T-helper 2 cell treated with Interferon-gamma antibody and Interleukin-4, amounts not matched to agents 5 μg/mL and 100 μg/mL, for 36 hours (primary cell): ENCODE data around the gene RFT1.

ENCODE experiments used
- DNase-seq: peaks from one replicate; pipeline ENCODE4 v3.0.0; 2021; ENCODE audit warnings: low spot score
- H3K27ac Mint-ChIP-seq: one replicate; pipeline ENCODE4 v1.8.0; 2021; ENCODE audit warnings: mild to moderate bottlenecking, mixed read lengths
- H3K27me3 Mint-ChIP-seq: one replicate; pipeline ENCODE4 v1.8.0; 2021; ENCODE audit warnings: low read depth, mixed read lengths
- H3K36me3 Mint-ChIP-seq: one replicate; pipeline ENCODE4 v1.8.0; 2021; ENCODE audit warnings: low read depth, mixed read lengths
- H3K4me1 Mint-ChIP-seq: one replicate; pipeline ENCODE4 v1.8.0; 2021; ENCODE audit warnings: low read depth, mixed read lengths
- H3K4me3 Mint-ChIP-seq: one replicate; pipeline ENCODE4 v1.8.0; 2022; ENCODE audit warnings: mild to moderate bottlenecking, moderate library complexity, mixed read lengths
- H3K9me3 Mint-ChIP-seq: one replicate; pipeline ENCODE4 v1.8.0; 2021; ENCODE audit warnings: mixed read lengths

RFT1 gene

DNA sequence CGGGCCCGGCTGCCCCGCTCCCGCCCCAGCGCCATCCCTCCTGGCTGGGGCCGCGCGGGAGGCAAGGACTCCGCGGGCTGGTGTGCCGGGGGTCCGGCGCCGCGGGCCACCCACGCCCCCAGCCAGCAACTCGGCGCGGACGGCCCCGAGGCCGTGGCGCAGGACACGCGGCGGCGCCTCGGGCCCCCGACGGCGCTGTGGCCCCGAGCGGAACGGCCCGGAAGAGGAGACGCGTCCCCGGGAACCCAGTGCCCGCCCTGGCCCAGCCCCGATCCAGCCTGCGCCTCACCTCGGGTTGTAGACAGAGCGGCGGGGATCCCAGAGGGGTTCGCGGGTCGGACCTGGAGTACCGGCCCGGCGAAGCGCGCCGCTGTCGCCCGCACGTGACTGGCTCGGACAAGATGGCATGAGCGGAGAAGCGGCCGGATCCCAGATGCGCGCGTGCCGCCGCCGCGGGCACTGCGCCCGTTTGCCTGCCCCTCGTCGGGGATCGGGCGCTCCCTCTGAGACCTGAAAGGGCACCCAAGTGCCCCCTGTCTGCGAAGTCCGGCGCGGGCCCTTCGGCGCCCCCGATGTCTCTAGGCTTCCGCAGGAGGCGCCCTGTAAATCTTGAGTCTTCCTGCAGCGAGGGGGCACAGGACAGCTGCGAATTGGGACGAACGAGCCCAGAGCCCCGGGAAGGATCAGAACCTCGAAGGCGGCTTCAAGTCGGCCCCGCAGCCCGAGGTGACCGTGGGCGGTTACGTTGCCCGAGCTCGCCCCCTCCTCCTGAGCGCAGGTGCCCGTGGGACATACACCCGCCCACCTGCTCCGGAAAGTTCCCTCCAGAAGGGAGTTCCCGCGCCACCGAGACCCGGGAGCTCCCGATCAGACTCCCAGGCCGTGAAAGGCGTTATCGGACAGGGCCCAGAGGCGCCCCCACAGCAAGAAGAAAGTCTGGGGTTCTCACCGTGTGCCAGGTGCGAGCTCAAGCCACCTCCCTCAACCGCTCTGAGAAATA is 83.8 kb downstream of the RFT1 start:
- Mint-ChIP-seq H3K27me3 (peaks cover 18% of the 10 kb centered on the region), H3K27ac (peak overlapping the region; percentile 92), H3K36me3 (peaks cover 8% of the 10 kb centered on the region), H3K9me3 (no peaks in the 10 kb centered on the region), H3K4me3 (peak overlapping the region; percentile 83), H3K4me1 (peaks cover 36% of the 10 kb centered on the region)
- peak; percentile 58 for DNase-seq

DNA sequence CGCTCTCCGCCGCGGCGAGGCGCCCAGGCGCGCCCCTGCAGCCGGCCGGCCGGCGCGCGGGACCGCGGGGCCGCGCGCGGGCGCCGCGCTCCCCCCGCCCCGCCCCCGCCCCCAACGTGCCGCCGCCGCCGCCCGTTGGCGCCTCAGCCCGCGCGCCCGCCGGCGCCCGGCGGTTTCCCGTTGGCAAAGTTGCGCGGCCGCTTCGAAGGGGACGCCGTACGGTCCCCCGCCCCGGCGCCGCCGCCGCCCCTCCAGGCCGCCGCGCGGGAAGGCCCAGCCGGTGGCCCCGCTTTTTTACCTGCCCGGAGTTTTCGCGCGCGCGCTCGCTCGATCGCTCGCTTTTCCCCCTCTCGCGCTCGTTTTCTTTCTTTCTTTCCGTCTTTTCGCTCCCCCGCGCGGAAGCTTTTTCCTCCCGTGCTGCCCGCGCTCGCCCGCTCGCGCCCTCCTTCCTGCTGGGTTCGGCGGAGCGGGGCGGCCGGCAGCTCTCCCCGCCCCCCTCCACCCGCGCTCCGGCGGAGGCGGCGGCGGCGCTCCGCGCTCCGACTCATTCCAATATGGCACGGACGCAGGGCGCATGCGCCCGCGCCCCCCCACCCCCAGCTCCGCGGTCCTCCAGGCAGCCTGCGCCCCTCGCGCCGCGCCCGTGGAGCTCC is 84.6 kb downstream of the RFT1 start, which contains the start of gene SFMBT1:
Gene SFMBT1, minus strand, starts transcription at position 556 of the 653 bp plus-strand sequence. CDS start 76,945 bp downstream, outside the sequence.
- DNase-seq = peak; percentile 62

DNA sequence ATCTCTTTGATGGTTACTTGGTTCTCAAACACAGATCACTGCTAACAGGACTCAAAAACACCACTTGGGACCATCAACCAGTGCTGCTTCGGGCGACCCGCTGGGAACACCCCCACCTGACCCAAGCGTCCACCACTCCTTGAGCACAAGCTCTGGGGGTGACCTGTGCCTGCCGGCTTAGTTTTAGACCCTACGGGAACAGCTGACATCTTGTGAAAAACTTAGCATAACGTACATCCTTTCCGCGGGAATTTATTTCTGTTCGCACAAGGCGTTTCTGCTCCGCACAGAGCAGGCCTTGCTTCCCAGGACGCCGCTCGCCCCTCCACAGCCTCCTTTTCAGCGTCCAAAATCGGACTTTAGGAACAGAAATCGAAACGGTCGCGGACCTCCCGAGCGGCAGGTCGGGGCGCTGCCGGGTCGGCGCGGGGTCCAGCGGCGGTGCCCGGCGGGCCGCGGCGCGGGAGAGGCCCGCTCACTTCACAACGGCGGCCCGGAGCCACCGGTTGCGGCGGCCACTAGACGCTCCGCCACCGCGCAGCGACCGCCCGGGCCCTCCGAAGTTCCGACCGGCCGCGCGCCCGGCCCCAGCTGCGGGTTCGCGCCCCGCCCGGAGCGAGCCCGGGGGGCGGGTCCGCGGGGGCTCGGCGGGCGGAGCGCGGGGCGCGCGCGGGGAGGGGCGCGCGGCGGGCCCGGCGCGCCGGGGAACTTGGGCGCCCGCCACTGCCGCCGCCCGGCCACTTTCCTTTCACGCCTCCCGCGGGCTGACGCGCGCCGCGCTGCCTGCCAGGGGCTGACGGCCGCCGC is 85.3 kb downstream of the RFT1 start:
- Mint-ChIP-seq H3K27ac (peak overlapping the region; percentile 97), H3K27me3 (peaks cover 18% of the 10 kb centered on the region), H3K36me3 (peaks cover 8% of the 10 kb centered on the region), H3K4me3 (peak overlapping the region; percentile 99), H3K9me3 (no peaks in the 10 kb centered on the region), H3K4me1 (peaks cover 41% of the 10 kb centered on the region)
- peak; percentile 59 for DNase-seq

More for the DNA sequence above, 84.6 kb downstream of the RFT1 start, which contains the start of gene SFMBT1:
- Mint-ChIP-seq H3K4me3 (peak within 1 kb of the TSS; percentile 99), H3K27ac (peak within 1 kb of the TSS; percentile 97), H3K36me3 (peaks cover 8% of the 10 kb centered on the region), H3K9me3 (no peaks in the 10 kb centered on the region), H3K4me1 (peaks cover 37% of the 10 kb centered on the region), H3K27me3 (peaks cover 18% of the 10 kb centered on the region)

DNA sequence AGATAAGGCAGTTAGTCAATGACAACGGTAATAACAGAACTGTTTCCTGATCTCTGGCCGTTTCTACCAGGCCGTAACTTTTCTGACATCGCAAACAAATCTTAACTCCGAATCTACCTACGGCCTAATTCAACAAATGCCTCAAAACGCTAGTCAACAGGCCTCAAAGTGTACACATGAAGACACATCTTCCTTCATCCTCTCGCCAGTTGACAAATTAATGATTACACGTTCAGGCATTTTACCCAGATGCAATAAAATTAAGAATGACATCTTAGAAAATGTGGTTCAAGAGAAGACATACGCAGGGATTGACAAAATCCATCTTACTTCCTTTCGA is 85.9 kb downstream of the RFT1 start:
- peaks cover 8% of the 10 kb centered on the region for H3K36me3 Mint-ChIP-seq
- H3K4me3 Mint-ChIP-seq = peak overlapping the region; percentile 99
- peak overlapping the region; percentile 97 for H3K27ac Mint-ChIP-seq
- peaks cover 18% of the 10 kb centered on the region for H3K27me3 Mint-ChIP-seq
- no peak for DNase-seq
- peaks cover 41% of the 10 kb centered on the region for H3K4me1 Mint-ChIP-seq
- no peaks in the 10 kb centered on the region for H3K9me3 Mint-ChIP-seq

- peak overlapping the region; percentile 99 for H3K4me3 Mint-ChIP-seq
- peak overlapping the region; percentile 97 for H3K27ac Mint-ChIP-seq
- no peaks in the 10 kb centered on the region for H3K9me3 Mint-ChIP-seq
- peaks cover 47% of the 10 kb centered on the region for H3K4me1 Mint-ChIP-seq
- peaks cover 8% of the 10 kb centered on the region for H3K36me3 Mint-ChIP-seq
- no peak for DNase-seq
- peaks cover 18% of the 10 kb centered on the region for H3K27me3 Mint-ChIP-seq
Measured at GRCh38 chr3:53043738-53044137, 86.5 kb downstream of the RFT1 start.

DNA sequence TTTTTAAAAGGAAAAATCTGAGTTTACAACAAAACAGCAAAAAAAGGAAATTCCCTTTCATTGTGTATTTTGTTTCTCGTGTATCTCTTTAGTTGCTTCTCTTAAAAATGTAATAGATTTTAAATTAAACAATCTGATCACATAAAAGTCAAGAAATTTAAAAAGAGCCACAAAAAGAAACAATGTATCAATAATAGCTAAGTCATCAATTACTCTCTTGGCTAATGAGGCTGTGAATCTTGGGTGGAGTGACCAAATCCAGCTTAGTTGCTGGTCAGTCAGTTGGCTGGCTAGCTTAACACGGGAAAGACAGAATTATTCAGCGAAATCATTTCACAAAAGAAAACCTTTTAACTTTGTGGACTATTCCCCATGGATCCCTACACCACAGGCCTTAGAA is 87.6 kb downstream of the RFT1 start:
- Mint-ChIP-seq H3K4me1 (peaks cover 54% of the 10 kb centered on the region), H3K27me3 (peaks cover 14% of the 10 kb centered on the region), H3K36me3 (peaks cover 8% of the 10 kb centered on the region), H3K27ac (no peak overlapping the region), H3K9me3 (no peaks in the 10 kb centered on the region), H3K4me3 (peak overlapping the region; percentile 21)
- DNase-seq = no peak

DNA sequence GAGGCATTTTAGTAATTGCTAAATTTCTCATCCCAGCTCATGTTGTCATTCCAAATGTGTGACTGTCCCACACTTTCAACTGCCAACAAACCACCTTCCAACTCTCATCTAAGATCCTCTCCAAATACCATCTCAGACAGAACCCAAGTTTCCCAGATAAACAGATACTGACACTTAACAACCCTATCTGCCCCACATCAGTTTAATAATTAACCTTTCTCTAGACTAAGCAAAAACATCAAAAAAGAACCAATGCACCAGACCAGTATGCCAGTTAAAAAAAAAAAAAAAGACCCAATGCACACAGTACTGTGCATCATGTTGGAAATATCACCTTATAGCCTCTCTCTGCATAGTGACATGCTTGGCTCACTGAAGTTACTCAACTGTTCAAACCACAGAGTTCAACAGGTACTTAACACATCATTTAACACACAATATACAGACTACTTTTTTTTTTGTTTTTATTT is 89.8 kb downstream of the RFT1 start:
- Mint-ChIP-seq H3K4me3 (no peak overlapping the region), H3K27me3 (peaks cover 3% of the 10 kb centered on the region), H3K36me3 (peaks cover 8% of the 10 kb centered on the region), H3K9me3 (no peaks in the 10 kb centered on the region), H3K4me1 (peaks cover 58% of the 10 kb centered on the region), H3K27ac (no peak overlapping the region)
- DNase-seq = no peak

GRCh38 chr3:53039376-53039752 is 90.9 kb downstream of the RFT1 start:
- H3K9me3 Mint-ChIP-seq = no peaks in the 10 kb centered on the region
- H3K4me1 Mint-ChIP-seq = peaks cover 57% of the 10 kb centered on the region
- H3K27me3 Mint-ChIP-seq = no peaks in the 10 kb centered on the region
- no peak overlapping the region for H3K27ac Mint-ChIP-seq
- no peak overlapping the region for H3K4me3 Mint-ChIP-seq
- H3K36me3 Mint-ChIP-seq = peaks cover 3% of the 10 kb centered on the region
- no peak for DNase-seq

DNA sequence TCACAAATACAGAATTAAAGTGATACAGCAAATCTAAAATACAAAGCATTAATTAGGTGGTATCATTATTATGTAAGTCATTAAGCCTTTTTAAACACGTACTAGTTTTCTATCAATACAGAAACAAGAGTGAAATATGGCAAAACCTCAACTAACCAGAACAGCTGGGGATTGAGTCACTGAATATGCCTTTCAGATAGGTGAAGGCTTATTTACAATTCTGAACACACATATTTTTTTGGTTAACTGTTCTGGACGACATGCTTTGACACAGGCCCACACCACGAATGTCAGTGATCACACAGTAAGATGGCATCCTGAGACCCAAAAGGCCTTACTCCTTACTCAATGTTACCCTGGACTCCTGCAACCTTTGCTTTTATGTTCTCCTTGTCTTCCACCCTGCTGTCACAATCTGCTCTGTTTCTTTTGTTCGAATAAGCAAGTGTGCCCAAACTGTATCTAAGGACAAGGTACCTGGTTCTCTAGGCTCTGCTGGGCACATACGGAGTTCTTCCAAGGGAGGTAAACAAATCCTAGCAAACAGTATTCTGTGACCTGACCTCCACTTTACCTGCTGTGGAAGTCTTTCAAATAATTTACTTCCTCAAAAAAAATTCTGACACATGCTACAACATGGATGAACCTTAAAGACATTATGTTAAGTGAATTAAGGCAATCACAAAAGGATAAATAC is 91.4 kb downstream of the RFT1 start:
- Mint-ChIP-seq H3K9me3 (no peaks in the 10 kb centered on the region), H3K4me1 (peaks cover 52% of the 10 kb centered on the region), H3K27me3 (no peaks in the 10 kb centered on the region), H3K4me3 (no peak overlapping the region), H3K27ac (no peak overlapping the region), H3K36me3 (peaks cover 2% of the 10 kb centered on the region)
- DNase-seq = no peak
